ENCODE data around the gene AAGAB.

- TF ChIP-seq CTCF (conservative IDR thresholded peaks at IDR 0.05 in 1 of 2, IDR thresholded peaks at IDR 0.05 in 1 of 2; ENCODE audit: low read depth in 1 of 2, low read length in 2 of 2) (no peak), EZH2 (IDR thresholded peaks at IDR 0.05; ENCODE audit: low read length, missing control alignments) (no peak)
Measured at GRCh38 chr15:67232591-67232990, 21.9 kb downstream of the AAGAB start.

Measured in fibroblast of lung (primary cell).